Neuronal stem cell (in vitro differentiated cells): ENCODE results near the gene ASCC2.

ENCODE experiments used
- DNase-seq: peaks from one replicate; pipeline ENCODE4 v3.0.0-alpha.2; 2013; ENCODE audit warnings: low spot score
- H2AFZ ChIP-seq: one replicate; pipeline ENCODE4 v1.6.1; 2013; ENCODE audit warnings: mild to moderate bottlenecking, low read length, inconsistent platforms
- H2AK5ac ChIP-seq: 2 replicates; pipeline ENCODE4 v1.6.1; 2013; ENCODE audit warnings: low read depth, mild to moderate bottlenecking, inconsistent platforms, low read length, moderate library complexity, mixed read lengths
- H2BK120ac ChIP-seq: 2 replicates; pipeline ENCODE4 v1.6.1; 2013; ENCODE audit warnings: low read depth, mild to moderate bottlenecking, inconsistent platforms, low read length, moderate library complexity, mixed read lengths
- H2BK12ac ChIP-seq: one replicate; pipeline ENCODE4 v1.6.1; 2013; ENCODE audit warnings: low read length, inconsistent platforms
- H2BK15ac ChIP-seq: 2 replicates; pipeline ENCODE4 v1.6.1; 2013; ENCODE audit warnings: mild to moderate bottlenecking, low read length, inconsistent platforms, mixed read lengths
- H2BK5ac ChIP-seq: one replicate; pipeline ENCODE4 v1.6.1; 2013; ENCODE audit warnings: inconsistent platforms, mild to moderate bottlenecking, low read length, moderate library complexity
- H3K14ac ChIP-seq: one replicate; pipeline ENCODE4 v1.6.1; 2013; ENCODE audit warnings: low read length, inconsistent platforms
- H3K18ac ChIP-seq: 2 replicates; pipeline ENCODE4 v1.6.1; 2013; ENCODE audit warnings: low read length, inconsistent platforms
- H3K23ac ChIP-seq: 2 replicates; pipeline ENCODE4 v1.6.1; 2013; ENCODE audit warnings: low read depth, mild to moderate bottlenecking, mixed read lengths, low read length, inconsistent platforms; ENCODE audit not compliant: poor library complexity
- H3K27ac ChIP-seq: replicated peaks from 3 replicates; pipeline ENCODE4 v1.5.1; 2013; ENCODE audit warnings: low read length, inconsistent platforms
- H3K27me3 ChIP-seq, 3 experiments: 2 replicates each; pipeline ENCODE4 v1.6.1; 2013; ENCODE audit warnings: low read length in 3 of 3, mild to moderate bottlenecking in 2 of 3, inconsistent platforms in 1 of 3, low read depth in 1 of 3, mixed read lengths in 1 of 3, moderate library complexity in 1 of 3; ENCODE audit not compliant: control insufficient read depth in 3 of 3, insufficient read depth in 3 of 3
- H3K36me3 ChIP-seq, 2 donors: replicated peaks in 1 of 2; 2 replicates each; pipeline ENCODE4 v1.6.1; 2013; ENCODE audit warnings: low read length in 2 of 2; ENCODE audit not compliant: control insufficient read depth in 2 of 2, insufficient read depth in 2 of 2
- H3K4ac ChIP-seq: 2 replicates; pipeline ENCODE4 v1.6.1; 2013; ENCODE audit warnings: inconsistent platforms, mild to moderate bottlenecking, low read length, moderate library complexity
- H3K4me1 ChIP-seq, 2 donors: 1 replicate in 1 of 2; 2 replicates in 1 of 2; pipeline ENCODE4 v1.6.1; 2013; ENCODE audit warnings: low read length in 2 of 2, low read depth in 1 of 2; ENCODE audit not compliant: control insufficient read depth in 2 of 2, insufficient read depth in 1 of 2
- H3K4me2 ChIP-seq: one replicate; pipeline ENCODE4 v1.6.1; 2013; ENCODE audit warnings: mild to moderate bottlenecking, low read length, inconsistent platforms; ENCODE audit not compliant: insufficient read depth, poor library complexity, severe bottlenecking
- H3K4me3 ChIP-seq, 2 donors: 2 replicates each; pipeline ENCODE4 v1.5.1; 2013; ENCODE audit warnings: low read length in 2 of 2, mild to moderate bottlenecking in 2 of 2, inconsistent platforms in 1 of 2, moderate library complexity in 1 of 2
- H3K79me1 ChIP-seq: one replicate; pipeline ENCODE4 v1.6.1; 2013; ENCODE audit warnings: low read depth, mild to moderate bottlenecking, inconsistent platforms, low read length, moderate library complexity
- H3K9ac ChIP-seq: one replicate; pipeline ENCODE4 v1.6.1; 2013; ENCODE audit warnings: mild to moderate bottlenecking, low read depth, low read length, inconsistent platforms; ENCODE audit not compliant: poor library complexity
- H3K9me3 ChIP-seq, 2 donors: replicated peaks in 1 of 2; 2 replicates each; pipeline versions ENCODE3 to v1.6.1; 2013; ENCODE audit warnings: low read length in 2 of 2, mild to moderate bottlenecking in 2 of 2, inconsistent platforms in 1 of 2, low read depth in 1 of 2, mixed read lengths in 1 of 2, moderate library complexity in 1 of 2; ENCODE audit not compliant: control insufficient read depth in 2 of 2, insufficient read depth in 1 of 2
- H4K8ac ChIP-seq: one replicate; pipeline ENCODE4 v1.6.1; 2013; ENCODE audit warnings: low read depth, mild to moderate bottlenecking, inconsistent platforms, low read length, moderate library complexity
- H4K91ac ChIP-seq: one replicate; pipeline ENCODE4 v1.6.1; 2013; ENCODE audit warnings: low read length, low read depth, mild to moderate bottlenecking, inconsistent platforms; ENCODE audit not compliant: poor library complexity
- WGBS, 2 donors: extraction: QIAGEN DNeasy Blood & Tissue Kit; methylation state at CpG; one replicate each; pipeline ENCODE4 v1.1.7; 2013; ENCODE audit warnings: missing lambda C conversion rate in 2 of 2, mixed read lengths in 1 of 2; ENCODE audit not compliant: insufficient read length in 2 of 2, insufficient replicate concordance in 1 of 2; ENCODE audit errors: extremely low coverage in 2 of 2; 5-methylcytosine and 5-hydroxymethylcytosine counted together

Gene ASCC2

DNA sequence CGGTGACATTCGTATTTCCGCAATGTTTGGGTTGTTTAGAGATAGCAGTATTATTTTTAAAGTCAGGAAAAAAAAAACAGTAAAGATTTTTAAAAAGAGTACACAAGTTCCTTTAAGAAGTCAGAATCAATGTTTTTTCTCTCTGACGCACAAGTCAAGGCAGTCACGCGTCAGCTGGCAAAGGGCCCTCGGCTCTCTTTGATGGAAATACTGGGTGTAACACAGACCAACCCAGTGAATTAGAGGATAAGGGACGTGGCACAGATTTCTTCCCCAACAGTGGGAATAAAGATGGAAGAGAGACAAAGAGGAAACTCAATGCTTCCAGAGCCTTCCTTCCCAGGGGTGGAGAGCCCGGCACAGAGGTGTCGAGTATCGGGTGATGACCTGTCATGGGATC is 13.4 kb downstream of the ASCC2 start:
- DNase-seq: no peak
- Histone ChIP-seq H3K4me3 (no peak overlapping the region), H2BK5ac (no peak overlapping the region), H3K4me1 (peaks cover 0 to 2% of the 10 kb centered on the region in 2 donors), H3K36me3 (peaks cover 10 to 67% of the 10 kb centered on the region in 2 donors), H4K91ac (no peak overlapping the region), H2BK15ac (no peak overlapping the region), H3K4me2 (no peak overlapping the region), H3K14ac (no peak overlapping the region), H3K9me3 (no peaks in the 10 kb centered on the region), H3K27me3 (no peaks in the 10 kb centered on the region), H3K4ac (no peak overlapping the region), H3K79me1 (no peaks in the 10 kb centered on the region), H2BK12ac (no peak overlapping the region), H2AK5ac (no peak overlapping the region), H4K8ac (no peak overlapping the region), H2BK120ac (no peak overlapping the region), H3K9ac (no peak overlapping the region), H3K23ac (no peak overlapping the region), H3K18ac (no peak overlapping the region), H2AFZ (no peak overlapping the region), H3K27ac (no peak overlapping the region)
- no CpG with 5 or more reads among the region's 11 CpGs for WGBS, 2 donors

- Histone ChIP-seq H3K79me1 (no peaks in the 10 kb centered on the region), H2AFZ (no peak overlapping the region), H3K14ac (no peak overlapping the region), H2BK12ac (no peak overlapping the region), H3K9me3 (no peaks in the 10 kb centered on the region), H3K36me3 (peaks cover 14 to 80% of the 10 kb centered on the region in 2 donors), H3K4me1 (no peaks in the 10 kb centered on the region), H3K4me2 (no peak overlapping the region), H3K27ac (no peak overlapping the region), H2BK5ac (no peak overlapping the region), H3K27me3 (no peaks in the 10 kb centered on the region), H3K23ac (no peak overlapping the region), H4K91ac (no peak overlapping the region), H3K18ac (no peak overlapping the region), H4K8ac (no peak overlapping the region), H2BK15ac (no peak overlapping the region), H3K4me3 (no peak overlapping the region), H2AK5ac (no peak overlapping the region), H3K9ac (no peak overlapping the region), H3K4ac (no peak overlapping the region), H2BK120ac (no peak overlapping the region)
- no CpG with 5 or more reads among the region's 7 CpGs for WGBS, 2 donors
- DNase-seq: no peak
Measured at GRCh38 chr22:29821291-29822016, 16.6 kb downstream of the ASCC2 start.

- no peaks in the 10 kb centered on the region for H3K79me1 ChIP-seq
- H3K4me1 ChIP-seq: no peaks in the 10 kb centered on the region
- H3K18ac ChIP-seq: no peak overlapping the region
- no peak overlapping the region for H4K8ac ChIP-seq
- H3K9me3 ChIP-seq: no peaks in the 10 kb centered on the region
- H3K14ac ChIP-seq: no peak overlapping the region
- no peak overlapping the region for H2BK5ac ChIP-seq
- H3K4me2 ChIP-seq: no peak overlapping the region
- H3K27me3 ChIP-seq: no peaks in the 10 kb centered on the region
- H3K27ac ChIP-seq: no peak overlapping the region
- no CpG with 5 or more reads among the region's 7 CpGs for WGBS, 2 donors
- no peak overlapping the region for H4K91ac ChIP-seq
- no peak for DNase-seq
- H3K4ac ChIP-seq: no peak overlapping the region
- H3K4me3 ChIP-seq: no peak overlapping the region
- no peak overlapping the region for H3K23ac ChIP-seq
- no peak overlapping the region for H2BK12ac ChIP-seq
- H2BK120ac ChIP-seq: no peak overlapping the region
- no peak overlapping the region for H2AFZ ChIP-seq
- H3K9ac ChIP-seq: no peak overlapping the region
- H2AK5ac ChIP-seq: no peak overlapping the region
- no peak overlapping the region for H2BK15ac ChIP-seq
- peaks cover 14 to 85% of the 10 kb centered on the region in 2 donors for H3K36me3 ChIP-seq
Measured at GRCh38 chr22:29820961-29821290, 17.1 kb downstream of the ASCC2 start.

DNA sequence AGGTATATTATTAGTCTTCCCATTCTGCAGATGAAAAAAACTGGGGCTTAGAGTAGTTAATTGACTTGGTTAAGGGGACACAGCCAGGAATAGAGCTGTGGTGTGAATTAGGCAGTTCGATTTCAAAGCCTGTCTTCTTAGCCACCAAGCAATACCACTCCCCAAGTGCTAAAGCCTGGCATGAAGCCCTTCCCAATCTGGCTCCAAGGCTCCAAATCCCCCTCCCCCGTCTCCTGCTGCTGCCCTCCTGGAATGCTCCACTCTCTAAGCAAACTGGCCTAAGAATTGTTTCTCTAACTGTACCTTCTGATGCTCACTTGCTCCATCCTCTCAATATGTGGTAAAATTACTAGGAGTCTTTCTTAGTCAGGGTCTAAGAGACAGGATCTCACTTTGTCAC is 18.6 kb downstream of the ASCC2 start:
- Histone ChIP-seq H3K14ac (no peak overlapping the region), H4K91ac (no peak overlapping the region), H2AFZ (no peak overlapping the region), H3K9me3 (no peaks in the 10 kb centered on the region), H3K4me3 (no peak overlapping the region), H3K36me3 (peaks cover 14 to 85% of the 10 kb centered on the region in 2 donors), H3K9ac (no peak overlapping the region), H4K8ac (no peak overlapping the region), H2BK5ac (no peak overlapping the region), H2AK5ac (no peak overlapping the region), H3K4me1 (no peaks in the 10 kb centered on the region), H3K27ac (no peak overlapping the region), H3K27me3 (no peaks in the 10 kb centered on the region), H3K18ac (no peak overlapping the region), H3K4me2 (no peak overlapping the region), H2BK12ac (no peak overlapping the region), H3K4ac (no peak overlapping the region), H3K79me1 (no peaks in the 10 kb centered on the region), H2BK120ac (no peak overlapping the region), H2BK15ac (no peak overlapping the region), H3K23ac (no peak overlapping the region)
- WGBS, 2 donors: no CpG with 5 or more reads among the region's 2 CpGs
- no peak for DNase-seq
